Measurements from ENCODE around the gene CFAP57. TPM values are rescaled to one million over a fixed set of nuclear protein-coding genes. Genes with fewer than 3 reads are reported as not detected.

The CFAP57 gene
- total and polyA plus RNA-seq, 2 of the 13 experiments (the other 11 are each of a cell fraction or from before 2014, with no cell fraction given): 0.01 TPM; not detected in 1

DNA sequence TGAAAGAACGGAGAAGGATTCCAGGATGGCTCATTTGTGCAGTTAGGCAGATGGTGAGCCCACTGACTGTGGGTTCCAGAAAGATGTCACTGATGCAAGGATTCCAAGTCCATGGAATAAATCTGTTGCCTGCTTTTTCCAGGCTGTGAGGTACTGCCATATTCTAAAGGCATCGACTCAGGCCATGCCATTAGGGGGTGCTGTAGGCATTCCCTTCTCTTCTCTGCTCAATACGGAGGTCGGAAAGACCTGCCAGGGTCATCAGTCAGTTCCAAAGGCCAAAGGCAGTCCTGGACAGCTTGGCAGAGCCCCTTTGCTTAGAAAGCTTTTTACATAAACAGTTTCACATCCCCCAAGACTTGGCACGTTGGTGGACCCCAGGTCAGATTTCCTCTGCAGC, 66.0 kb downstream of the CFAP57 start (continued):
- TF ChIP-seq, protein P1, sequence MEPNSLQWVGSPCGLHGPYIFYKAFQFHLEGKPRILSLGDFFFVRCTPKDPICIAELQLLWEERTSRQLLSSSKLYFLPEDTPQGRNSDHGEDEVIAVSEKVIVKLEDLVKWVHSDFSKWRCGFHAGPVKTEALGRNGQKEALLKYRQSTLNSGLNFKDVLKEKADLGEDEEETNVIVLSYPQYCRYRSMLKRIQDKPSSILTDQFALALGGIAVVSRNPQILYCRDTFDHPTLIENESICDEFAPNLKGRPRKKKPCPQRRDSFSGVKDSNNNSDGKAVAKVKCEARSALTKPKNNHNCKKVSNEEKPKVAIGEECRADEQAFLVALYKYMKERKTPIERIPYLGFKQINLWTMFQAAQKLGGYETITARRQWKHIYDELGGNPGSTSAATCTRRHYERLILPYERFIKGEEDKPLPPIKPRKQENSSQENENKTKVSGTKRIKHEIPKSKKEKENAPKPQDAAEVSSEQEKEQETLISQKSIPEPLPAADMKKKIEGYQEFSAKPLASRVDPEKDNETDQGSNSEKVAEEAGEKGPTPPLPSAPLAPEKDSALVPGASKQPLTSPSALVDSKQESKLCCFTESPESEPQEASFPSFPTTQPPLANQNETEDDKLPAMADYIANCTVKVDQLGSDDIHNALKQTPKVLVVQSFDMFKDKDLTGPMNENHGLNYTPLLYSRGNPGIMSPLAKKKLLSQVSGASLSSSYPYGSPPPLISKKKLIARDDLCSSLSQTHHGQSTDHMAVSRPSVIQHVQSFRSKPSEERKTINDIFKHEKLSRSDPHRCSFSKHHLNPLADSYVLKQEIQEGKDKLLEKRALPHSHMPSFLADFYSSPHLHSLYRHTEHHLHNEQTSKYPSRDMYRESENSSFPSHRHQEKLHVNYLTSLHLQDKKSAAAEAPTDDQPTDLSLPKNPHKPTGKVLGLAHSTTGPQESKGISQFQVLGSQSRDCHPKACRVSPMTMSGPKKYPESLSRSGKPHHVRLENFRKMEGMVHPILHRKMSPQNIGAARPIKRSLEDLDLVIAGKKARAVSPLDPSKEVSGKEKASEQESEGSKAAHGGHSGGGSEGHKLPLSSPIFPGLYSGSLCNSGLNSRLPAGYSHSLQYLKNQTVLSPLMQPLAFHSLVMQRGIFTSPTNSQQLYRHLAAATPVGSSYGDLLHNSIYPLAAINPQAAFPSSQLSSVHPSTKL (CRISPR knock-in tag; IDR thresholded peaks at IDR 0.05): peak; percentile 63
- TF ChIP-seq KDM5B (CRISPR knock-in tag; IDR thresholded peaks at IDR 0.05; ENCODE audit: borderline replicate concordance) (no peak), IRX3 (CRISPR knock-in tag; IDR thresholded peaks at IDR 0.05; ENCODE audit: borderline replicate concordance, low read depth) (no peak), NFYC (CRISPR knock-in tag; IDR thresholded peaks at IDR 0.05) (peak; percentile 19; the same call in 1 of the 2 replicates), NFE2L1 (CRISPR knock-in tag; IDR thresholded peaks at IDR 0.05; ENCODE audit: borderline replicate concordance) (no peak), CCAR2 (optimal IDR thresholded peaks at IDR 0.05; ENCODE audit: low read depth, low read length) (no peak), NFATC3 (CRISPR knock-in tag; IDR thresholded peaks at IDR 0.05) (no peak), MATR3 (CRISPR knock-in tag; IDR thresholded peaks at IDR 0.05) (no peak), NR2F1 (CRISPR knock-in tag; IDR thresholded peaks at IDR 0.05) (peak; percentile 89 to 90), ZNF431 (CRISPR knock-in tag; IDR thresholded peaks at IDR 0.05; ENCODE audit: borderline replicate concordance, low read depth) (no peak), CENPT (CRISPR knock-in tag; IDR thresholded peaks at IDR 0.05; ENCODE audit: low read depth) (no peak), HNF4A (CRISPR knock-in tag; IDR thresholded peaks at IDR 0.05) (peak; percentile 89)
- TF ChIP-seq, protein P2, sequence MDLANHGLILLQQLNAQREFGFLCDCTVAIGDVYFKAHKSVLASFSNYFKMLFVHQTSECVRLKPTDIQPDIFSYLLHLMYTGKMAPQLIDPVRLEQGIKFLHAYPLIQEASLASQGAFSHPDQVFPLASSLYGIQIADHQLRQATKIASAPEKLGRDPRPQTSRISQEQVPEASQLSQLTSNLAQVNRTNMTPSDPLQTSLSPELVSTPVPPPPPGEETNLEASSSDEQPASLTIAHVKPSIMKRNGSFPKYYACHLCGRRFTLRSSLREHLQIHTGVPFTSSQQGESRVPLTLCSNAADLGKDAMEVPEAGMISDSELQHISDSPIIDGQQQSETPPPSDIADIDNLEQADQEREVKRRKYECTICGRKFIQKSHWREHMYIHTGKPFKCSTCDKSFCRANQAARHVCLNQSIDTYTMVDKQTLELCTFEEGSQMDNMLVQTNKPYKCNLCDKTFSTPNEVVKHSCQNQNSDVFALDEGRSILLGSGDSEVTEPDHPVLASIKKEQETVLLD (CRISPR knock-in tag; IDR thresholded peaks at IDR 0.05; ENCODE audit: low read depth): no peak
- TF ChIP-seq, protein P3, sequence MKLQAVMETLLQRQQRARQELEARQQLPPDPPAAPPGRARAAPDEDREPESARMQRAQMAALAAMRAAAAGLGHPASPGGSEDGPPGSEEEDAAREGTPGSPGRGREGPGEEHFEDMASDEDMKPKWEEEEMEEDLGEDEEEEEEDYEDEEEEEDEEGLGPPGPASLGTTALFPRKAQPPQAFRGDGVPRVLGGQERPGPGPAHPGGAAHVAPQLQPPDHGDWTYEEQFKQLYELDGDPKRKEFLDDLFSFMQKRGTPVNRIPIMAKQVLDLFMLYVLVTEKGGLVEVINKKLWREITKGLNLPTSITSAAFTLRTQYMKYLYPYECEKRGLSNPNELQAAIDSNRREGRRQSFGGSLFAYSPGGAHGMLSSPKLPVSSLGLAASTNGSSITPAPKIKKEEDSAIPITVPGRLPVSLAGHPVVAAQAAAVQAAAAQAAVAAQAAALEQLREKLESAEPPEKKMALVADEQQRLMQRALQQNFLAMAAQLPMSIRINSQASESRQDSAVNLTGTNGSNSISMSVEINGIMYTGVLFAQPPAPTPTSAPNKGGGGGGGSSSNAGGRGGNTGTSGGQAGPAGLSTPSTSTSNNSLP (IDR thresholded peaks at IDR 0.05; ENCODE audit: low read depth, low read length): no peak
- TF ChIP-seq, protein P4, sequence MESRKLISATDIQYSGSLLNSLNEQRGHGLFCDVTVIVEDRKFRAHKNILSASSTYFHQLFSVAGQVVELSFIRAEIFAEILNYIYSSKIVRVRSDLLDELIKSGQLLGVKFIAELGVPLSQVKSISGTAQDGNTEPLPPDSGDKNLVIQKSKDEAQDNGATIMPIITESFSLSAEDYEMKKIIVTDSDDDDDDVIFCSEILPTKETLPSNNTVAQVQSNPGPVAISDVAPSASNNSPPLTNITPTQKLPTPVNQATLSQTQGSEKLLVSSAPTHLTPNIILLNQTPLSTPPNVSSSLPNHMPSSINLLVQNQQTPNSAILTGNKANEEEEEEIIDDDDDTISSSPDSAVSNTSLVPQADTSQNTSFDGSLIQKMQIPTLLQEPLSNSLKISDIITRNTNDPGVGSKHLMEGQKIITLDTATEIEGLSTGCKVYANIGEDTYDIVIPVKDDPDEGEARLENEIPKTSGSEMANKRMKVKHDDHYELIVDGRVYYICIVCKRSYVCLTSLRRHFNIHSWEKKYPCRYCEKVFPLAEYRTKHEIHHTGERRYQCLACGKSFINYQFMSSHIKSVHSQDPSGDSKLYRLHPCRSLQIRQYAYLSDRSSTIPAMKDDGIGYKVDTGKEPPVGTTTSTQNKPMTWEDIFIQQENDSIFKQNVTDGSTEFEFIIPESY (CRISPR knock-in tag; IDR thresholded peaks at IDR 0.05): no peak
- TF ChIP-seq, protein P5, sequence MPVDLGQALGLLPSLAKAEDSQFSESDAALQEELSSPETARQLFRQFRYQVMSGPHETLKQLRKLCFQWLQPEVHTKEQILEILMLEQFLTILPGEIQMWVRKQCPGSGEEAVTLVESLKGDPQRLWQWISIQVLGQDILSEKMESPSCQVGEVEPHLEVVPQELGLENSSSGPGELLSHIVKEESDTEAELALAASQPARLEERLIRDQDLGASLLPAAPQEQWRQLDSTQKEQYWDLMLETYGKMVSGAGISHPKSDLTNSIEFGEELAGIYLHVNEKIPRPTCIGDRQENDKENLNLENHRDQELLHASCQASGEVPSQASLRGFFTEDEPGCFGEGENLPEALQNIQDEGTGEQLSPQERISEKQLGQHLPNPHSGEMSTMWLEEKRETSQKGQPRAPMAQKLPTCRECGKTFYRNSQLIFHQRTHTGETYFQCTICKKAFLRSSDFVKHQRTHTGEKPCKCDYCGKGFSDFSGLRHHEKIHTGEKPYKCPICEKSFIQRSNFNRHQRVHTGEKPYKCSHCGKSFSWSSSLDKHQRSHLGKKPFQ (CRISPR knock-in tag; IDR thresholded peaks at IDR 0.05; ENCODE audit: insufficient replicate concordance): no peak
- TF ChIP-seq, protein P6, sequence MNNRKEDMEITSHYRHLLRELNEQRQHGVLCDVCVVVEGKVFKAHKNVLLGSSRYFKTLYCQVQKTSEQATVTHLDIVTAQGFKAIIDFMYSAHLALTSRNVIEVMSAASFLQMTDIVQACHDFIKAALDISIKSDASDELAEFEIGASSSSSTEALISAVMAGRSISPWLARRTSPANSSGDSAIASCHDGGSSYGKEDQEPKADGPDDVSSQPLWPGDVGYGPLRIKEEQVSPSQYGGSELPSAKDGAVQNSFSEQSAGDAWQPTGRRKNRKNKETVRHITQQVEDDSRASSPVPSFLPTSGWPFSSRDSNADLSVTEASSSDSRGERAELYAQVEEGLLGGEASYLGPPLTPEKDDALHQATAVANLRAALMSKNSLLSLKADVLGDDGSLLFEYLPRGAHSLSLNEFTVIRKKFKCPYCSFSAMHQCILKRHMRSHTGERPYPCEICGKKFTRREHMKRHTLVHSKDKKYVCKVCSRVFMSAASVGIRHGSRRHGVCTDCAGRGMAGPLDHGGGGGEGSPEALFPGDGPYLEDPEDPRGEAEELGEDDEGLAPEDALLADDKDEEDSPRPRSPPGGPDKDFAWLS (CRISPR knock-in tag; IDR thresholded peaks at IDR 0.05; ENCODE audit: borderline replicate concordance): no peak
